RWPE2 (cell line): ENCODE measurements around the gene ARHGAP42.

Experiments
- ATAC-seq: fragments of 200-7000 bp; cut with Tn5 transposase; 3 replicates; pipeline ENCODE4 v1.9.1; 2021; ENCODE audit warnings: low read depth
- DNase-seq: peaks from one replicate; pipeline ENCODE4 v3.0.0-alpha.2; 2020; ENCODE audit warnings: low spot score
- H3K27ac ChIP-seq: fragments of 450-650 bp; 2 replicates; pipeline ENCODE4 v1.5.1; 2017; ENCODE audit warnings: mild to moderate bottlenecking; ENCODE audit not compliant: poor library complexity, severe bottlenecking
- H3K27me3 ChIP-seq: fragments of 250-450 bp; sonication (Bioruptor Pico); 2 replicates; pipeline ENCODE4 v1.5.1; 2021; ENCODE audit warnings: mild to moderate bottlenecking, moderate library complexity; ENCODE audit not compliant: insufficient read depth, poor library complexity, severe bottlenecking
- H3K36me3 ChIP-seq: fragments of 250-450 bp; sonication (Bioruptor Pico); 2 replicates; pipeline ENCODE4 v1.5.1; 2020; ENCODE audit warnings: low read depth, mild to moderate bottlenecking, moderate library complexity
- H3K4me1 ChIP-seq: fragments of 250-450 bp; sonication (Bioruptor Pico); 2 replicates; pipeline ENCODE4 v1.5.1; 2021; ENCODE audit warnings: mild to moderate bottlenecking, moderate library complexity; ENCODE audit not compliant: insufficient read depth, poor library complexity, severe bottlenecking
- H3K4me3 ChIP-seq: fragments of 250-450 bp; sonication (Bioruptor Pico); 2 replicates; pipeline ENCODE4 v1.5.1; 2021; ENCODE audit warnings: mild to moderate bottlenecking, moderate library complexity; ENCODE audit not compliant: severe bottlenecking
- H3K9me3 ChIP-seq: fragments of 250-450 bp; sonication (Bioruptor Pico); 2 replicates; pipeline ENCODE4 v1.5.1; 2021; ENCODE audit warnings: mild to moderate bottlenecking, moderate library complexity; ENCODE audit not compliant: severe bottlenecking
- TF ChIP-seq, protein P1 (sequence below): fragments of 450-650 bp; IDR thresholded peaks from one replicate; pipeline ENCODE4 v1.5.1; 2017; ENCODE audit warnings: mild to moderate bottlenecking, moderate library complexity; ENCODE audit not compliant: poor library complexity, severe bottlenecking

The ARHGAP42 gene

DNA sequence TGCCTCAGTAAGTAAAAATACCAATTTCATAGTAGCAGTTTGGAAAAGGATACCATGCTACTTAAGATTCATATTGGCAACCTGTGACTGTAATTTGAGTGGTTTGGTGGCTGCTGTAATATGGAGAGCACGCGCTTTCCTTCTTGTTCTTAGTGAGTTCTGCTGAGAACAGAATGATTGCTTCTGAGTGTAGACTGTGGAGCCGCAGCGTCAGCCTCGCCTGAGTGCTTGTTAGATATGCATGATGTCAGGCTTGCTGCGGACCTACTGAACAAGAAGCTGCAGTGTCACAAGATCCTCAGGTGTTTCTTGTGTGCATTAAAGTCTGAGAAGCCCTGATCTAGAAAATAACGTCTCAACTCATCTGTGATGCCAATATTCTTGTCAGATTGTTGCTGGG lies 143.2 kb downstream of the ARHGAP42 start:
- ATAC-seq (no peak), DNase-seq (no peak)
- Histone ChIP-seq H3K4me3 (no peak overlapping the region), H3K27ac (no peak overlapping the region), H3K9me3 (no peaks in the 10 kb centered on the region), H3K27me3 (no peaks in the 10 kb centered on the region), H3K36me3 (no peaks in the 10 kb centered on the region), H3K4me1 (peaks cover 4% of the 10 kb centered on the region)
- TF ChIP-seq, protein P1, sequence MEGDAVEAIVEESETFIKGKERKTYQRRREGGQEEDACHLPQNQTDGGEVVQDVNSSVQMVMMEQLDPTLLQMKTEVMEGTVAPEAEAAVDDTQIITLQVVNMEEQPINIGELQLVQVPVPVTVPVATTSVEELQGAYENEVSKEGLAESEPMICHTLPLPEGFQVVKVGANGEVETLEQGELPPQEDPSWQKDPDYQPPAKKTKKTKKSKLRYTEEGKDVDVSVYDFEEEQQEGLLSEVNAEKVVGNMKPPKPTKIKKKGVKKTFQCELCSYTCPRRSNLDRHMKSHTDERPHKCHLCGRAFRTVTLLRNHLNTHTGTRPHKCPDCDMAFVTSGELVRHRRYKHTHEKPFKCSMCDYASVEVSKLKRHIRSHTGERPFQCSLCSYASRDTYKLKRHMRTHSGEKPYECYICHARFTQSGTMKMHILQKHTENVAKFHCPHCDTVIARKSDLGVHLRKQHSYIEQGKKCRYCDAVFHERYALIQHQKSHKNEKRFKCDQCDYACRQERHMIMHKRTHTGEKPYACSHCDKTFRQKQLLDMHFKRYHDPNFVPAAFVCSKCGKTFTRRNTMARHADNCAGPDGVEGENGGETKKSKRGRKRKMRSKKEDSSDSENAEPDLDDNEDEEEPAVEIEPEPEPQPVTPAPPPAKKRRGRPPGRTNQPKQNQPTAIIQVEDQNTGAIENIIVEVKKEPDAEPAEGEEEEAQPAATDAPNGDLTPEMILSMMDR, result no peak

DNA sequence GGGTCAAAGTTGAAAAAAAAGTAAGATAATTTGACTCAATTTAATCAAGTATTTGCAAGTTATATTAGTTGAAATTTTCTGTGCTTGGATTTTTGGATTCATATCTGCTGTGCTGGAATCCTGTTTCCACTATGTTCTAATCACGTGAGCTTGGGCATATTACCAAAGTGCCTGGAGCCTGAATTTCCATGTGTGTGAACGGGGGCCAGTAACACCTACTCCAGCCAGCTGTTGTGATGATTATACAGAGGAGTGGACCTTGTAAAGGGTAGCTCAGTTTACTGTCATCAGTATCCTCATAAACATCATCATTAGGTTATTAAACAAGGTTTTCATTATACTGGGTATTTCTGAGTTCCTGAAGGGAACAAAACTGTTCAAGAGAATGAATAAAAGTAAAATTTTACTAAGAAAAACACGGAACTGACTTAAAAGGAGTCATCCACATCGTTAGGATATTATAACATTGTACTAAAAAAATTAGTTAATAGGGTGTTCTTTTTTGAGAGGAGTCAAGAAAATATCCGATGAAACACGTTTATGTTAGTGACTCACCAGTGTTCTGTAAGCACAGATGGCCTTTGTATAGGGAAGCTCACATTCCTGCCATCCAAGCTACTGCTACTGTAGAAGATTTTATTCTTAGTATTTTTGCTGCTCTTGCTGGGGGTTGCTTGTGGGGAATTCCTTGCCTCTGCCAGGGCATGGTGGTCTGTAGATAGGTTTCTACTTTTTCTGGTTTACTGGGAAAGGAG lies 144.1 kb downstream of the ARHGAP42 start:
- Histone ChIP-seq H3K27me3 (no peaks in the 10 kb centered on the region), H3K36me3 (no peaks in the 10 kb centered on the region), H3K9me3 (no peaks in the 10 kb centered on the region), H3K4me1 (peaks cover 4% of the 10 kb centered on the region), H3K4me3 (no peak overlapping the region), H3K27ac (no peak overlapping the region)
- TF ChIP-seq, protein P1, result no peak
- no peak for DNase-seq
- ATAC-seq, result peak; percentile 85

DNA sequence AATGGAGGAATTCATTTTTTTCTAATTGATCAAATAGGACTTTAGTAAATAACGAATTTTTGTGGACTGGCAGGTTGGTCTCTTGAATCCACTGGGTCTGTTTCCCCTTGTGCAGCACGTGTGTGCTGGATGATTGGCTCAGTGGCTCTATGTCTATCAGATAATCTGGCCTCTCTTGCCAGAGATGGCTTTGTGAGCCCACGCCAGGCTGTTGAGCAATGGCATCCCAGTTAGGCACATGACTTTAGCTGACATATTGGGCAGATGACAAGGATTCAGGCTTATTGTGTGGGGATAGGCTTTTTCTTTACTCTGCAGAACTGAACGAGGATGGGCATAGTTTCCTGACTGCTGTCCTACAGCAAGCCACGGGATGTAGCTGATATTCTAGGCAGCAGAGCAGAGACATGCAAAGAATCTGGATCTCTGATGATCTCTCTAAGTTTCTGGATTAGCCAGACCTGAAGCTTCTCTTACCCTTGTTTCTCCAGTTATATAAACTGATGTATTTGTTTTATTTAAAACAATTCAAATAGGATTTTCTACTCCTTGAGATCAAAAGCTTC lies 144.9 kb downstream of the ARHGAP42 start:
- Histone ChIP-seq H3K27me3 (no peaks in the 10 kb centered on the region), H3K27ac (no peak overlapping the region), H3K4me3 (no peak overlapping the region), H3K36me3 (no peaks in the 10 kb centered on the region), H3K4me1 (peaks cover 4% of the 10 kb centered on the region), H3K9me3 (no peaks in the 10 kb centered on the region)
- ATAC-seq (no peak), DNase-seq (no peak)
- TF ChIP-seq, protein P1, result no peak

DNA sequence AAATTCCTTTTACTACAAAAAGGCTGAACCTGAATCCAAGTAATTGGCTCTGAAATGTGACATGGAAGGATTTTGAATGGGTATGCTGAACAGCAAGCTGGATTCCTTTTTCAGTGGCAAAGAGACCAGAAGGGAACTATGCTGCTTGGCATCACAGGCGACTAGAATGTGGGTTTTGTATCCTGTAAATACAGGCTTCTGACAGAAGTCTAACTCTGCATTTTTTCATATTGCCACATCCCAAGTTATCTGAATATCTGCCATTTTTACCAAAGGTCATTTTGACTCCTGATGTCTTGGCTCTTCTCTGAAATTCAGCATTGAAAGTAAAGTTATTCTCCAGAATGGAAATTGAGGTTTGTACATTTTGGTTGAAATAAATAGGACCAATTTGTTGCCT lies 145.7 kb downstream of the ARHGAP42 start:
- Histone ChIP-seq H3K4me1 (peaks cover 4% of the 10 kb centered on the region), H3K27me3 (no peaks in the 10 kb centered on the region), H3K4me3 (no peak overlapping the region), H3K9me3 (no peaks in the 10 kb centered on the region), H3K27ac (no peak overlapping the region), H3K36me3 (no peaks in the 10 kb centered on the region)
- TF ChIP-seq, protein P1, result no peak
- ATAC-seq (no peak), DNase-seq (no peak)

DNA sequence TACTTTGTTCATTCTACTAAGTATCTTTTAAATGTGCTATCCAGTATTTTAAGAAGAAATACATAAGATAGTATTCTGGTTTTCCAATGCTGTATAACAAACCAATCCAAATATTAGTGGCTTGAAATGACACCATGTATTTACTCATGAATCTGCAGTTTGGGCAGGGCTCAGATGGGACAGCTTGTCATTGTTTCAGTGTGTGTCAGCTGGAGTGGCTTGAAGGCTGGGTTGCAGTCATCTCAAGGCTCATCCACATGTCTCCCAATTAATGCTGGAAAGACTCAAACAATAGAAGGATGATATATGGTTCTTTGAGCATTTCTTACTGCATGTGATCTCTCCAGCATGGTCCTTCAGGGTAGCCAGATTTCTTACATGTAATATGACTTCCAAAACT lies 146.2 kb downstream of the ARHGAP42 start:
- no peaks in the 10 kb centered on the region for H3K36me3 ChIP-seq
- H3K4me1 ChIP-seq, result peaks cover 4% of the 10 kb centered on the region
- no peak overlapping the region for H3K27ac ChIP-seq
- H3K4me3 ChIP-seq, result no peak overlapping the region
- TF ChIP-seq, protein P1, result no peak
- ATAC-seq (no peak), DNase-seq (no peak)
- no peaks in the 10 kb centered on the region for H3K27me3 ChIP-seq
- H3K9me3 ChIP-seq, result no peaks in the 10 kb centered on the region
